GM19467 (cell line): ENCODE data around the gene HMGXB4.
"Not testable (repeated sequence)": the region's sequence is repeated elsewhere in the genome, so short reads cannot be mapped to it uniquely, and the experiment has no call there.

Experiments used
- ATAC-seq: cut with Tn5 transposase; IDR thresholded peaks from one replicate; pipeline ENCODE4 v1.9.1; 2021; ENCODE audit warnings: mild to moderate bottlenecking, moderate library complexity; ENCODE audit not compliant: unreplicated experiment

HMGXB4 gene, protein sequence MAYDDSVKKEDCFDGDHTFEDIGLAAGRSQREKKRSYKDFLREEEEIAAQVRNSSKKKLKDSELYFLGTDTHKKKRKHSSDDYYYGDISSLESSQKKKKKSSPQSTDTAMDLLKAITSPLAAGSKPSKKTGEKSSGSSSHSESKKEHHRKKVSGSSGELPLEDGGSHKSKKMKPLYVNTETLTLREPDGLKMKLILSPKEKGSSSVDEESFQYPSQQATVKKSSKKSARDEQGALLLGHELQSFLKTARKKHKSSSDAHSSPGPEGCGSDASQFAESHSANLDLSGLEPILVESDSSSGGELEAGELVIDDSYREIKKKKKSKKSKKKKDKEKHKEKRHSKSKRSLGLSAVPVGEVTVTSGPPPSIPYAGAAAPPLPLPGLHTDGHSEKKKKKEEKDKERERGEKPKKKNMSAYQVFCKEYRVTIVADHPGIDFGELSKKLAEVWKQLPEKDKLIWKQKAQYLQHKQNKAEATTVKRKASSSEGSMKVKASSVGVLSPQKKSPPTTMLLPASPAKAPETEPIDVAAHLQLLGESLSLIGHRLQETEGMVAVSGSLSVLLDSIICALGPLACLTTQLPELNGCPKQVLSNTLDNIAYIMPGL

DNA sequence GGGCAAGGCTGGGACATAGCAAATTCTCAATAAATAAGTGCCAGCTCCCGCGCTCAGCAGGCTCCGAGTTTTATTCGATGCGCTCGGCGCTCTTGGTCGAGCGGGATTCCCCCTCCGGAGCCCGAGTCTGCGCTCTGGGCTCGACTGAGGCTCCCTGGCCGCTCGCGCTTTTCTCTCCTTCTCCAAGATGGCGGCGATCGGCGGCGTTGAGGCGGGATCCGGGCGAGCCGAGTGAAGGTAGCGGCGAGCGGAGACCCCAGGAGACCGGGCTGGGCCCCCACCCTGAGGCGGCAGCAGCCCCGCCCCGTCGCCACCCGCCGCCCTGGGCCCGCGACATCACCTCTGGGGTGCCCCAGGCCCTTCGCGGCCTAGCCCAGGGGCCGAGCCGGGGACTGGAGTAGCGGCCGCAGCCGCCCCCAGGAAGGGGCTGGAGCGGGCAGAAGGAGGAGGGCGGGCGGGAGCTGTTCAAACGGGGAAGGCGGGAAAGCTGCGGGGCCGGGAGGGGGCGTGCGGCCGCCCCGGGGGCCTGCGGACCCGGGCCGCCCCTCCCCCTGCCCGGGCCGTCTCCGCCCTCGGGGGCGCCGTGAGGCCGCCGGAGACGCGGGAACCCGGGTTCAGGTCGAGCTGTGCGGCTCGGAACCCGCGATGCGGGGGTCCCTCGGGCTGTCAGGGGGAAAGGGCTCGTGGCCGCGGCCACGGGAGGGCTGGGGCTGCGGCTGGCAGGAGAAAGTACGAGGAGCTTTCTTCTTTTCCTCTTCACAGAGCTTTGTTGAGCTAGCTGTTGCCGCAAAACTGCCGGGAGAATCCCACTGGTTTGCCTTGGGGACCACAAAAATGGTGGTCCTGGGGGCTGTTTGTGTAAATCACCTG is at the start of gene HMGXB4:
TSS of gene HMGXB4 (plus strand) at position 173 of the 870 bp plus-strand sequence. CDS start 4,898 bp downstream, outside the sequence.
- ATAC-seq, result peak; percentile 86

DNA sequence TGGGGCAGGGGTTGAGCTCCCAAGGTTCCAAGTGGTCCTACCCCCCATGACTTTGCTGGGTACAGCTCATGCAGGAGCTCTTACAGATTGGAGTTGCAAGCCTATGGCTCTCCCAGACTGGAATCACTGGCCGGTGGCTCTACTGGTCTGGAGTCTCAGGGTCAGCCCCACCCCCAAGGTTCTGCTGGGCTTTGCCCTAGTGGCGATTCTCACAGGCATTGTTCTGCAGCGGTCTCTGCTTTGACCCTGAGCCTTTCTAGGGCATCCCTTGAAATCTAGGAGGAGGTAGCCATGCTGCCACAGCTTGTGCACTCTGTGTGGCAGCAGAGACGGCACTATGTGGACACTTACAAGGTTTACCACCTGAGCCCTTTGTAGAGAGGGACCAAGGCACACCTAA is 49.3 kb upstream of the HMGXB4 start:
- no peak for ATAC-seq

DNA sequence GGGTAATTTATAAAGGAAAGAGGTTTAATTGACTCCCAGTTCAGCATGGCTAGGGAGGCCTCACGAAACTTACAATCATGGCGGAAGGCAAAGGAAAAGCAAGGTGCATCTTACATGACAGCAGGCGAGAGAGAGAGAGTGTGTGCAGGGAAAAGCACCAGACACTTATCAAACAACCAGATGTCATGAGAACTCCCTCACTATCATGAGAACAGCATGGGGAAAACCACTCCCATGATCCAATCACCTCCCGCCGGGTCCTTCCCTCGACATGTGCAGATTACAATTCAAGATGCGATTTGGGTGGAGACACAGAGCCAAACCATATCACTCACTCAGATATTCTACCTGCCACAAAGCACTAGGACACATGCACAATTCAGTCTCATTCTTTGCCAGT is 48.1 kb upstream of the HMGXB4 start:
- ATAC-seq, result no peak

GRCh38 chr22:35212009-35212408 is 45.3 kb upstream of the HMGXB4 start:
- no peak for ATAC-seq

- no peak for ATAC-seq
Observed at GRCh38 chr22:35212996-35213395, 44.3 kb upstream of the HMGXB4 start.

DNA sequence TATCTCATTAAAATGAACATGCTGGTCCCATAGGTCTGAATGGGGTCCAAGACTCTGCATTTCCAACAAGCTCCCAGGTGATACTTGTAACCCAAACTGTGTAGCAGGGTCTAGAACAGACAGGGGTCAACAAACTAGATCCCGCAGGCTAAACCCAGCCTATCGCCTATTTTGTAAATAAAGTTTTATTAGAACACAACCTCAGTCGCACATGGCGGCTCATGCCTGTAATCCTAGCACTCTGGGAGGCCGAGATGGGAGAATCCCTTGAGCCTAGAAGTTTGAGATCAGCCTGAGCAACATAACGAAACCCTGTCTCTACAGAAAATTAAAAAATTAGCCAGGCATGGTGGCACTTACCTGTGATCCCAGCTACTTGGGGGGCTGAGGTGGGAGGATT is 42.3 kb upstream of the HMGXB4 start:
- ATAC-seq, result no peak

DNA sequence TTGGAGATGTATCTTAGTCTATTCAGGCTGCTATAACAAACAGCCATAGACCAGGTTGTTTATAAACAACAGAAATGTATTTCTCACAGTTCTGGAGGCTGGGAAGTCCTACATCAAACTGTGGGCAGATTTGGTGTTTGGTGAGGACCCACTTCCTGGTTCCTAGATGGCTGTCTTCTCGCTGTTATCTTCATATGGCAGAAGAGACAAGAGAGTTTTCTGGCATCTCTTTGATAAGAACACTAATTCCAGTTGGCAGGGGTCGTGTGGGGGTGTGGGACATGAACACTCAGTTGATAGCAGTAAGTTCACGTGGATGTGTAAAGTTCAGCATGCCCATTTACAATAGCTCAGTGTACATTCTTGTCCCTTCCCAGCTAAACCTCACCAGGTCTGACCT is 41.3 kb upstream of the HMGXB4 start:
- no peak for ATAC-seq

GRCh38 chr22:35217527-35217926 is 39.8 kb upstream of the HMGXB4 start:
- ATAC-seq, result no peak

- no peak for ATAC-seq
Observed at GRCh38 chr22:35218079-35218478, 39.2 kb upstream of the HMGXB4 start.

DNA sequence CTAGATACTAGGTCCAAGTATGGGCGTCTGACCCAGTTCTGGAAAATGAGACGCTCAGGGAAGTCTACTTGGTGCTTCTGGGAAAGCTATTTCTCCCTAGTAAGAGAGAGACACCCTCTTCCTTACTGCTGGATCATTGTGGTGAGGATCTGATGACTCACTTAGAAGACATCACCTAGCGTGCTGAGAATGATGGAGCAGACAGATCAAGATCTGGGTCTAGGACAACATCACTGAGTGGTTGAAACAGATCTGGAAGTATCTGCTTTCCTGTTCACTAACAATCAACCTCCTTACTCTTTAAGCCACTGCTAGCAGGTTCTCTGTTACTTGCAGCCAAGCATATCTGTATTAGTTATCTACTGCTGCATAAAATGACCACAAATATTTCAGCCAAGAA is 38.3 kb upstream of the HMGXB4 start:
- no peak for ATAC-seq

DNA sequence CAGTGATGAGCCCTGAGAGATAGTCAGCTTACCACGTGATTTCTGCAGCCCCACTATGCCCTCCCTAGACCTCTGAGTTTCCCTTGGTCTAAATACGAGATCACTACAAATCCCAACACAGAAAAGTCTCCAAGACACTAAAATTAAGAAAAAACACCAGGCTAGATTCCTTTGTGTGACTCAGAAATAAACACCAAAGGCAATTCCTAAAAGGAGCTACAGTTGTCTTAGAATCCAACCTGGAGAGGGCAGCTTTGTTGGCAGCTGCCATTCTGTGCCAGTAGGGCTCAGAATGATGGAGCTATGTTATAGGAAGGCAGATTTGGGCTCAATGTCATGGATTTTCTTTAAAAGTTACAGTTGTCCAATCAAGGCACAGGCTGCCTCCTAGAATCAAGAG is 37.1 kb upstream of the HMGXB4 start:
- ATAC-seq, result no peak

DNA sequence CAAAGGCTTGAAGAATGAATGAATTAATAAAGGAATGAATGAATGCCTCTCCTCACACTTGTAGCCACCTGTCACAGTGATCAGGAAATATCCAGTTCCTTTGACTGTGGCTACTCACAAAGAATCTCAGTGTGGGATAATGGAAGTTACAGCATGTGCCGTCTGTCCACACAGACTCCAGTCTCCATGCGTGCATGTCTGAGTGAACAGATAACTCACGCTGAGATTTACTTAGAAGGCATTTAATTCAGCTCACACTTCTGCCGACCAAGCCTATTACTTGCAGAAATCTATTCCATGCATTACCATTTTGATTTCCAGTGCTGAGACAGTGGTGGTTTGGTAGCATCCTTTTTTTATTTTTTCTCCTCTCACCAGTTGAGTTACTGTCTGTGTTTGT is 32.3 kb upstream of the HMGXB4 start:
- no peak for ATAC-seq

- no peak for ATAC-seq
Observed at GRCh38 chr22:35226958-35227647, 30.2 kb upstream of the HMGXB4 start.

DNA sequence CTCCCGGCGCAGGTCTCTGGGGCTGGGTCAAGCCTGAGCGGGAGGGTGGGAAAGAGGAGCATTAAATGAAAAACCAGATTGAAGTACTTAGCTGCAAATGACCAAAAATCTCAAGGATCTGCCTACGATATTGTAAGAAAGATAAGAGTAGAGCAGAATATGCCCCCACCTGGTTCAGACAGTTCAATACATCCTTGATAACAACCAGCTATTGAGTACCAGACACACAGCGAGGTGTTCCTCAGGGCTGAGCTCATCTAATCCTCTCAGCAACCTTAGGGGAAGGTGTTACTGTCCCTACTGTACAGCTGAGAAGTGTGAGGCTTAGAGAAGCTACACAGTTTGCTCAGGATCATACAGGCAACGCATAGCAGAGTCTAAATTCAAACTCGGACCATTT is 27.4 kb upstream of the HMGXB4 start:
- no peak for ATAC-seq

DNA sequence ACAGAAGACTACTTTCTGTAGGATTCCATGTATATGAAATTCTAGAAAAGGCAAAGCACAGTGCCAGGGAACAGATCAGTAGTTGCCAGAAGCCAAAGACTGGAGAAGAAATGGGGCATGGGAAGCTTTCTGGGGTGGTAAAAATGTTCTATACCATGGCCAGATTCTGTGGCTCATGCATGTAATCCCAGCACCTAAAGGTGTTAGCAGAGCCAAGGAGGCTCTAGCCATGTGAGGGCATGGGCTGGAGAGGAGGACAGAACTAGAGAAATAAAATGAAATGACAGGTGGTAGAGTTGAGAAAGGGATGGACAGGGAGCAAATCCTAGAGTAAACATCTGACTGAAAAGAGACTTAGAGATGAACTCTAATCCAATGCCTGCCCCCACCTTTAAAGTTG is 26.9 kb upstream of the HMGXB4 start:
- ATAC-seq, result no peak

- ATAC-seq, result no peak
Observed at GRCh38 chr22:35230839-35231584, 26.3 kb upstream of the HMGXB4 start.

GRCh38 chr22:35231585-35232084 is 25.7 kb upstream of the HMGXB4 start:
- no peak for ATAC-seq

- not testable (repeated sequence) for ATAC-seq
Observed at GRCh38 chr22:35238749-35239148, 18.5 kb upstream of the HMGXB4 start.

DNA sequence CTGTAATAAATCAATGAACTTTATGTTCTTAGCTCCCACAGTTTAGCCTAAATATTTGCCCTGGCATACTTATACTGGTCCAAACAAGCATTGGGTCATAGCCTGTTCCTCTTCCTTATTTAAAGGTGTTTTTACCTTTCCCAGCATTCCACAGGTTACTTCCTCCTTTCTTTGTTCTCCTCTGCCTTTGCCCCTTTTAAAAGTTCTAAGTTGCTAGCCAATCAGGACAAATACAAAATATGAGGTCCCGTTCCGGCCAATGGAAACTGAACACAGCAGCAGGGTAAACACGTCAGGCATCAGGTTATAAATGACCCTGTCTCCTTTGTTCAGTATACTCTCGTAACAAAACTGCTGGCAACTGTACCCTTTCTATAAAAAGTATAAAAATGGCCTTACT is 12.8 kb upstream of the HMGXB4 start:
- not testable (repeated sequence) for ATAC-seq

DNA sequence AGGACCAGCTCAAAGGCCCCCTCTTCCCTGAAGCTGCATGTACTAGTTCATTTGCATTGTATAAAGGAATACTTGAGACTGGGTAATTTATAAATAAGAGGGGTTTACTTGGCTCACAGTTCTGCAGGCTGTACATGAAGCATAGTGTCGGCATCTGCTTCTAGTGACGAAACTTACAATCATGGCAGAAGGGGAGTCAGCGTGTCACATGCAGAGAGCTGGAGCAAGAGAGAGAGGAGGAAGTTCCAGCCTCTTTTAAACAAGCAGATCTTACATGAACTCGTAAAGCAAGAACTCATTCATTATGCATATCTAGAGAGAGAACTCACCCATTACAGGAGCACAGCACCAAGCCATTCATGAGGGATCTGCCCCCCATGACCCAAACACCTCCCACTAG is 7.1 kb upstream of the HMGXB4 start:
- no peak for ATAC-seq
